LNCaP clone FGC (cell line): ENCODE data around the gene TPX2.

ENCODE experiments used
- DNase-seq: peaks from one replicate; pipeline ENCODE4 v3.0.0-alpha.2; 2011; ENCODE audit warnings: low read depth
- H3K4me3 ChIP-seq: 2 replicates; pipeline ENCODE4 v1.5.1; 2011; ENCODE audit warnings: mild to moderate bottlenecking, low read depth, low read length, control low read depth
- CTCF ChIP-seq: IDR thresholded peaks from 2 replicates; pipeline ENCODE4 v1.5.1; 2012; ENCODE audit warnings: mild to moderate bottlenecking; ENCODE audit not compliant: control insufficient read depth, insufficient read depth; ENCODE audit errors: extremely low read depth

Gene TPX2

GRCh38 chr20:31717478-31718201 lies 21.4 kb upstream of the TPX2 start:
- no peak overlapping the region for H3K4me3 ChIP-seq
- TF ChIP-seq CTCF = no peak
- no peak for DNase-seq

- DNase-seq = peak; percentile 94
- peak overlapping the region; percentile 89 for H3K4me3 ChIP-seq
- no peak for TF ChIP-seq CTCF
Measured at GRCh38 chr20:31718952-31719643, 20.0 kb upstream of the TPX2 start.

DNA sequence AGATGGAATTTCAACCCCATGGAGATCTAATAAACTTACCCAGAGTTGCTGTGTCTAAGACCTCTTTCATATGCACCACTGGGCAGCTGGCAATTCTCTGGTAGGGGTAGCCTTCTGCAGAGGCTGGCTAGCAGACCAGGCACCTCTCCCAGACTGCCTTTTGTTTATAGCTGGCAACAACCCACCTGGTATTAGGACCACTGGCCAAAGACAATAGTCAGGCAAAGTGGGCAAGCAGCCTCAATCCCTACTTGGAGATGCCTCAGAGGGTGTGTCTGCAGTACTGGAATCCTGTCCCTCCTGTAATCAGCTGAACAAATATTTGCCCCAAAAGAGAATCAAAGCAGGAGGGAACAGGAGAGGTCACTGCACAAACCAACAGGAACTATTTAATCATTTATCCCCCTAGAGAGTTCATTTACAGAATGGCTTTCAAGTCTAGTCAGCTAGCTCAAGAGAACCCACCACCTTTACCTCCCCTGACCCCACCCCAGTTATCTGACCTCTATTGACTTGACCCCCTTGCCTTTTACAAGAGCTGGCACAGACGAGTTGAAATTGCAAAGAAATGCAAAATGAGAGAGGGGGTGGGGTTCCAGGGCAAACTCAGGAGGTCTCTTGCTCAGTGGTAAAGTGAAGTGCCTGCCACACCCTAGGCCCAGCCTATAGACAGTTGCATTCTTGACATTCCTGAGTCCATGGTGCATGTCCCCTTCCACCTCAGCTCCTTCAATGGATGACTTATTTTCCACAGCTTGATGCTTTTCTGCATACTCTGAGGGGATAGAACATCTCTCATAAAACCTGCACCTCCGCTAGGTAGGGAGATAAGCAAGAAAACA lies 19.2 kb upstream of the TPX2 start:
- peak; percentile 89 for DNase-seq
- peak overlapping the region; percentile 89 for H3K4me3 ChIP-seq

GRCh38 chr20:31720486-31721407 lies 18.3 kb upstream of the TPX2 start:
- H3K4me3 ChIP-seq = peak overlapping the region; percentile 89
- TF ChIP-seq CTCF = no peak
- DNase-seq = no peak

More for the DNA sequence above, 19.2 kb upstream of the TPX2 start:
- no peak for TF ChIP-seq CTCF

GRCh38 chr20:31721408-31722256 lies 17.5 kb upstream of the TPX2 start:
- no peak for DNase-seq
- no peak for TF ChIP-seq CTCF
- H3K4me3 ChIP-seq = peak overlapping the region; percentile 89
